GM19324 (cell line): Measurements from ENCODE around the gene HSPA12B.

ENCODE experiments used
- ATAC-seq: cut with Tn5 transposase; IDR thresholded peaks from one replicate; pipeline ENCODE4 v1.9.1; 2021; ENCODE audit warnings: mild to moderate bottlenecking, moderate library complexity; ENCODE audit not compliant: unreplicated experiment, low FRiP score

HSPA12B gene

DNA sequence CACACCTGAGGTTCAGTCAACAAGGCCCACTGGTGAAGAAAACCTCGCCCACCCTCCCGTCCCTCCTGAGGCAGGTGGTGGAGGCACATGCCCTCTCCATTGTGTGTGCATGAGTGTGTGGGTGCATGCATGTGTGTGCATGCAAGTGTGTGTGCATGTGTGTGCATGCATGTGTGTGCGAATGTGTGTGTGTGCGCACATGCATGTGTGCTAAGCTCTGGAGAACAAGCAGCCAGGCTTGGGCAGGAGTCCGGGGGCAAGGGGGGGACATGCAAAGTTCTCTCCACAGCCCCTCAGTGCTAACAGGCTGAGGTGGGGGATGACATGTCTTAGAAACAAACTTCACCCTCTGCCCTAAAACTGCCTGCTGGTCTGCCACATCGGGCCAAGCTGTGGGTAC, 3.1 kb upstream of the HSPA12B start:
- ATAC-seq = no peak

- ATAC-seq = no peak
These were observed 2.5 kb upstream of the HSPA12B start for GRCh38 chr20:3729811-3730540.

GRCh38 chr20:3730803-3731672, 1.4 kb upstream of the HSPA12B start:
- no peak for ATAC-seq

DNA sequence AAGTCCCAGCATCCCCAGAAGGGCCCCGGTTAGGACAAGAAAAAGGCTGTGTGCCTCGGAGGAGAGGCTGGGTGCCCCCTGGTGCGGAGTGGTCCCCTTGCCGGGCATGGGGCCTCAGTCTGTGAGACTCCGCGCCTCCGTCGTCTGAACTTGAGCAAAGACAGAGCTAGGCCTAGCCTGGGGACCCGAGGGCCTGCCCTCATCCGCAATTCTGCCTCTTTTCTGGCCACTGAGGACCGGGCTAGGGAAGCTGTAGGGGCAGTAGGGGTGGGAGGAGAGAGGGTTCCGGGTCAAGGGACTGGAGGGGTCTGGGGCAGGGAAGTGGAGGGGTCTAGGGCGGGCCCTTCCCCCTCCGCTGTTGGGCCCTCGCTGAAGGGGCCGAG, 550 bp upstream of the HSPA12B start:
- ATAC-seq = no peak

DNA sequence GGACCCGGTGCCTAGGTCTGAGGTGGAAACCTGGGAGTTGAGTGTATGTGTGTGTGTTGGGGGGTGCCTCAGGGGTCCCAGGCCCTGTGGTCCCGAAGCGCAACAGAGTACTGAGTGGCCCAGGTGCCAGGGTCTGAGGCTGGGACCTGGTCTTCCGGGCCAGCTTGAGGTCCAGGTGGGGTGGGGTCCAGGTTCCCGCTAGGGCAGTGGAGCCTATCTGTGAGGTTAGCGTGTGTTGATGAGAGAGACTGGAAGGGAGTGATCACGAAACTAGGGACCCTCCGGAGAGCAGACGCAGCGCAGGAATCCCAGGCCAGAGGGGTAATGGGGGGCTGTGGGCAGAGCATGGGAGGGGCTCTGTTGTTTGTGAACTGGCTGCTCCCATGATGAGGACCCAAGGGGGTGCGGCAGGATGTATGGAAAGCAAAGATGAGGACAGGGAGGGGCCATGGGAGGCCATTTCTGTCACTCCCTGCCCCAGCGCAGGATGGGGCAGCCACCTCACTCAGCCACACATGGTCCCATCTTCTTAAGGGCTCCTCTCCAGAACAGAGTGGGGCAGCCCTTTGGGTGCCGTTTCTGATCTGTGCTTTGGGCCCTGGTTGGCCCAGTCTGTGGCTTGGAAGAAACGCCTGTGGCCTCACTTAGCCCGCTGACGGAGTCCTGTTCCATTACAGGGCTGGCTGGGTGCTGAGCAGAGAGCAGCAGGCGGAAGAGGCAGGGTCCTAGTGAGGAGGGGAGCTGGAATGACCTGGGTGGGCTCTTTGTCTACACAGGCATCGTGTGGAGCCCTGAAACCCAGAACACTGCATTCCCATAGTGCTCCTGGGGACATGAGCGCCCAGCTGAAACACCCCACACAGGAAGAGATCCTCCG, 872 bp downstream of the HSPA12B start:
- no peak for ATAC-seq

DNA sequence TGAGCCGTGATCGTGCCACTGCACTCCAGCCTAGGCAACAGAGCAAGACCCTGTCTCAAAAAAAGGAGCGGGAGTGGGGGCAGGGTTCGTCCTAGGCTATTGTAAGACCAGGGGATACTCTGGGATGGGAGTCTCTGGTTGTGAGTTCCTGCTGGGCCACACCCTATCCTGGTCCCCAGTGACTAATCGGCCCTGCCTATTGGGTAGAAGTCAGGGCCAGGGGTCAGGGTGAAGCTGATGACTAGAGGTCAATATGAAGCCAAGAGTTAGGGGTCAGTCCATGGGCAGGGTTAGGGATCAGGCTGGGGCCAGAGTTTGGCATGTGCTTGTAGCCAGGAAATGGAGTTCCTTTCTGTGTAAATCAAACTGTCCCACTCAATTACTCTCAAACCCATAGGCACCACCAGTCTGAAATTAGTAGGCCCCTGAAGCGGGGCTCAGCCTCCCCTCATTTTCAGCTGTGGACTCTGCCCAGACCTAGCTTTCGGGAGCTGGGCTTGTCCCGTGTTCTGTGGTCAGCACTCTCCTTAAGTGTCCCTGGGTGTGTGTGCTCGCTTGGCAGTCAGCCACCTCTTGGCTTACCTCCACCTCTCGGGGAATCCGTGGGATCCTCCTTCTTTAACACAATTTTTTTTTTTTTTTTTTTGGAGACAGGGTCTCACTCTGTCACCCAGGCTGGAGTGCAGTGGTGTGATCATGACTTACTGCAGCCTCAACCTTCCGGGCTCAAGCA, 1.8 kb downstream of the HSPA12B start:
- ATAC-seq = no peak

DNA sequence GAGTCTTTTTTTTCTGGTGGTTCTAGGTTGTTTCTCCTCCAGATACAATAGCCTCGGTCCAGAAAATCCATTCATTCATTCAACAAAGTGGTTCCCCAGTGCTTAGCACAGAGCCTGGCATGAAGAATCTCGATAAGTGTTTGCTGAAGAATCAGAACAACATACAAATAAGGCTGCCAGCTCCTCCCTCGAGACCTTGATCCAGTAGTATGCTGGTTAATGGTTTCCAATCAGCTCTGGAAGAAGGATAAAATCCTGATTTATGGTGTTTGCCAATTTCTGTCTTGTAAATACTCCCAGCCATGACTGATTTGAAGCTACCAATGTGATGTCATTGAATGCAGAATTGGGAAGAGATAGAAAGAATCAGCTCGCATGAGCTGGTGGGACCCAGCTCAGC, 3.3 kb downstream of the HSPA12B start:
- no peak for ATAC-seq

- no peak for ATAC-seq
These were observed 5.9 kb downstream of the HSPA12B start for GRCh38 chr20:3738111-3739053.

DNA sequence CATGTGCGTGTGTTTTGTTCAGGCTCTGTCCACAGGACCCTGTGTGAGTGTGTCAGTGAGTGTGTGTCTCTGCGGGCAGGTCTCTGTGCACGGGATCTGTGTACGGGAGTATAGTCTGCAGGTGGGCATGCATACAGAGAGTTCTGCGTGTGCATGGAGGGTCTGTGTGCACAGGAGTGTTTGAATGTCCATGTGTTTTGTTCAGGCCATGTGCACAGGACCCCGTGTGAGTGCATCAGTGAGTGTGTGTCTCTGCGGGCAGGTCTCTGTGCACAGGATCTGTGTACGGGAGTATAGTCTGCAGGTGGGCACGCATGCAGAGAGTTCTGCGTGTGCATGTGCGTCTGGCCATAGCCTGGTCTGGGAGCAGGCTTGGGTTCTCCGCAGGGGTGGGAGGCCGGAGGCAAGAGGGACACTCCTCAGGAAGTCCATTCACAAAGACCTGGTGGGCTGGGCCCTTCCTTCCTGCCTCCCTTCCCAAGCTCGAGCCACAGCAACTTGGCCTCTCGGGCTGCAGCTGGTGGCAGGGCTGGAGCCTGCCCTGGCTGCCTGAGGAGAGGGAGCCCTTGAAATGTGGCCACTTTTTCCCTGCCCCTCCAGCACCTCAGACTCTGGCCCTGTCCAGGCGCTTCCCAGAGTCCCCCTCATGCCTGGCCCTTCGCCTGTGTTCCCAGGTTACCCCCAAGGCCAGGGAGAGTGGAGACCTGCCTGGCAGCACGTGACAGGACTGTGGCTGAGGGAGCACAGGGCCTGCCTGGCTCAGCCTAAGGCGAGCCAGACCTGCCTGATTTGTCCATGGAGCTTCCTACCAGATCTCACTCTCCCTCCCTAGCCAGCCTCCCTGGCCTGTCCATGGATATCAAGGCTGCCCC, 6.8 kb downstream of the HSPA12B start:
- ATAC-seq = no peak

DNA sequence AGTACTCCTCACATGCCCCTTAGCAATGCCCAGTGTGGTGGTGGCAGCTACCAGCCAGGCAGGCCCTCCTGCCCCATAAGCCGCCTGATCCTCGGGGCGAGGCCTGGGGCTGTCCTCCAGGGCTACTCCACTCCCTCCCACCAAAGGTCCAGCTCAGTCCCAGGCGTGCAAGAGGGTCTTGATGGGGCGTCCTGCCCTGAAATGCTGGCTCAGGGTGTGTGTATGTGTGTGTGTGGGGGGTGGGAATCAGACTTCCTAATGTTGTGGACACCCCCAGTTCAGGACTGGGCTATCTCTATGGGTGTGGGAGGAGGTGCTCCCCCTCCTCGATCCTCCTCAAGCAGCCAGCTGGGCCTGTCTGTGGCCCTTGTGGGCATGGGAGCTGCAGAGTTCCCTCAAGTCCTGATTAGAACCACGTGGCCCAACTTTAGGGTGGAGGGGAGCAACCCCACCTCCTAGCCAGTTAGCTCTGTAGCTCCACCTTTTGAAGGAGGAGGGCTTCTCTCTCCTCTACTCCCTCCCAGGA, 7.5 kb downstream of the HSPA12B start:
- ATAC-seq = no peak

DNA sequence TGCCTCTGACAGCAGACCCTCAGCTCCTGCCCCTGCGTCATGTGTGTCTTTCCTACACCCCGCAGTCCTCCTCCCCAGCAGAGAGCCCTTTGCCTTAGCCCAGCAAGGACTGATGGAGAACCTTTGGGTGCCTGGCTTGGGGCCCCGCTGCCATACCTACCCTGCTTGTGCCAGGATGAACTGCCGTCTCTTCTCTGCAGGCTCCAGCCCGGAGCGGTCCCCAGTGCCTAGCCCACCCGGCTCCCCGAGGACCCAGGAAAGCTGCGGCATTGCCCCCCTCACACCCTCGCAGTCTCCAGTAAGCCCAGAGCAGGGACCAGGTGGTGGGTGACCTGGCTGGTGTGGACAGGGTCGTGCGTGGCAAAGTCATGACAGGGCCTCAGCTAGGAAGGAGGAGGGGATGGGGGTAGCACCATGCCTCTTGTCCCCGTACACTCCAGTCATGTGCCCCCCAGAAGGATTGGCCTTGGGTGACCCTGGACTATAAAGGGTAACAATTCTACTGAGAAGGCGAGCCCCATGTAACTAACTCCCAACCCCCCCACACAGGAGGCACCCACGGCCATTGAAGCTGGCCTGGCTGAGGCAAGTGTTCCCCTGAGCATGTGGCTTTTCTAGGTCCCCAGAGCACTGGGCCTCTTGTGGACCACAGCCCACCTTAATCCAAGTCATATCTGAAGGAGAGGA, 8.3 kb downstream of the HSPA12B start:
- ATAC-seq = no peak

- no peak for ATAC-seq
These were observed 9.5 kb downstream of the HSPA12B start for GRCh38 chr20:3741836-3742458.

DNA sequence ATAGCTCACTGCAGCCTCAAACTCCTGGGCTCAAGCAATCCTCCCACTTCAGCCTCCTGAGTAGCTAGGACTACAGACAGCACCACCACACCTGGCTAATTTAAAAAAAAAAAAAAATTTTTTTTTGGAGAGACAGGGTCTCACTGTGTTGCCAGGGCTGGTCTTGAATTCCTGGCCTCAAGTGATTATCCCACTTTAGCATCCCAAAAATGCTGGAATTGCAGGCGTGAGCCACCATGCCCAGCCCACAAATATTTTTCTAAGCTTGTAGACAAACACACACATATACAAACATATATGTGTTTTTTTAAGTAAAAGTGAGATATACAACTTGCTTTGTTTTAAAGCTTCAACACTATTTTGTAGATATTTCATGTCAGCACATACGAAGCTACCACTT, 10.8 kb downstream of the HSPA12B start:
- no peak for ATAC-seq

DNA sequence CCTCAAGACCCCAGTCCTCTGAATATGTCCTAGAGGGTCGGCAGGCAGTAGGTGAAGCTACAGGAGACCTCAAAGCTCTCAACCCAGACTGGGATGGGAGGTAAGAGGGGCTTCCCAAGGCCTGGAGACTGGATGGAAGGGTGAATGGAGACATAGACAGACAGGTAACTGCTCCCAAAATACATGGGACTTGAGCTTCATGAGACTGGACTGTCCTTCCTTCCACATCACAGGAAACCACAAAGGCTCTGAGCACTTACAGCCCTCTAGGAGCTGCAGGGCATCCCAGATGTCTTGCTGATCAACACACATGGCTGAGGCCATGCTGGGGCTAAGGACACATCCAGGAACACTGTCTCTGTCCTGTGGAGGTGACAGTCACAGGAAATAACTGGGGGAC, 11.6 kb downstream of the HSPA12B start:
- no peak for ATAC-seq

- no peak for ATAC-seq
These were observed 12.6 kb downstream of the HSPA12B start for GRCh38 chr20:3744806-3745685.

GRCh38 chr20:3745686-3746173, 13.2 kb downstream of the HSPA12B start:
- ATAC-seq = no peak
